Keratinocyte (primary cell): ENCODE data around the gene ICOS. TPM values are rescaled to one million over a fixed set of nuclear protein-coding genes. Genes with fewer than 3 reads are reported as not detected.

Experiments
- DNase-seq: peaks from one replicate; pipeline ENCODE4 v3.0.0-alpha.2; 2011; ENCODE audit warnings: low read depth, missing footprints, low spot score
- FAIRE-seq: peaks from 2 replicates; lab custom pipeline; 2011; peaks lifted over from hg19 to GRCh38; lab: Jason Lieb, UNC
- H2AFZ ChIP-seq: 2 replicates; pipeline ENCODE4 v1.6.0; 2012; ENCODE audit warnings: low read length, control low read depth, inconsistent platforms; ENCODE audit not compliant: control insufficient read depth
- H3K27ac ChIP-seq: 2 replicates; pipeline ENCODE4 v1.5.1; 2011; ENCODE audit warnings: low read length; ENCODE audit not compliant: control insufficient read depth, insufficient read depth
- H3K27me3 ChIP-seq: 3 replicates; pipeline ENCODE4 v1.6.0; 2011; ENCODE audit warnings: low read length; ENCODE audit not compliant: control insufficient read depth, insufficient read depth; ENCODE audit errors: extremely low read depth
- H3K36me3 ChIP-seq, 2 experiments: 2 replicates in 1 of 2; 3 replicates in 1 of 2; pipeline ENCODE4 v1.5.1; 2011; ENCODE audit warnings: low read length in 2 of 2, mild to moderate bottlenecking in 1 of 2; ENCODE audit not compliant: control insufficient read depth in 2 of 2, insufficient read depth in 2 of 2; ENCODE audit errors: extremely low read depth in 1 of 2
- H3K4me1 ChIP-seq: 3 replicates; pipeline ENCODE4 v1.5.1; 2011; ENCODE audit warnings: low read length; ENCODE audit not compliant: control insufficient read depth, insufficient read depth; ENCODE audit errors: extremely low read depth
- H3K4me2 ChIP-seq: 3 replicates; pipeline ENCODE4 v1.6.0; 2011; ENCODE audit warnings: low read depth, low read length; ENCODE audit not compliant: control insufficient read depth, insufficient read depth; ENCODE audit errors: extremely low read depth
- H3K4me3 ChIP-seq, 3 experiments: fragments of 200-600 bp in 1 of 3; sonication (generic) in 1 of 3; 2 replicates in 2 of 3; 3 replicates in 1 of 3; pipeline ENCODE4 v1.5.1; 2011 to 2016; ENCODE audit warnings: low read length in 3 of 3, mild to moderate bottlenecking in 3 of 3, control low read depth in 2 of 3, inconsistent platforms in 1 of 3, low read depth in 1 of 3, mixed read lengths in 1 of 3, mixed run types in 1 of 3, moderate library complexity in 1 of 3; ENCODE audit not compliant: control insufficient read depth in 2 of 3, insufficient read depth in 2 of 3; ENCODE audit errors: extremely low read depth in 1 of 3
- H3K79me2 ChIP-seq: 2 replicates; pipeline ENCODE4 v1.6.0; 2012; ENCODE audit warnings: low read length; ENCODE audit not compliant: control insufficient read depth, insufficient read depth
- H3K9ac ChIP-seq: 3 replicates; pipeline ENCODE4 v1.6.0; 2011; ENCODE audit warnings: low read length; ENCODE audit not compliant: control insufficient read depth, insufficient read depth; ENCODE audit errors: extremely low read depth
- H3K9me1 ChIP-seq: 3 replicates; pipeline ENCODE4 v1.6.0; 2011; ENCODE audit warnings: low read length; ENCODE audit not compliant: control insufficient read depth, insufficient read depth; ENCODE audit errors: extremely low read depth
- H3K9me3 ChIP-seq: 2 replicates; pipeline ENCODE4 v1.5.1; 2012; ENCODE audit warnings: low read depth, low read length; ENCODE audit not compliant: control insufficient read depth
- H4K20me1 ChIP-seq: 3 replicates; pipeline ENCODE4 v1.6.0; 2011; ENCODE audit warnings: low read length; ENCODE audit not compliant: control insufficient read depth, insufficient read depth; ENCODE audit errors: extremely low read depth
- EZH2 ChIP-seq: IDR thresholded peaks from one replicate; pipeline ENCODE4 v1.6.1; 2012; ENCODE audit warnings: inconsistent platforms, mild to moderate bottlenecking, low read length, moderate library complexity
- dilution Hi-C: fragments of 300-500 bp; cut with MboI; formaldehyde crosslinking; loops from one replicate; pipeline ENCODE4 v1.7.0; 2020; ENCODE audit warnings: low sequenced_read_pairs; ENCODE audit not compliant: extremely low pct_ligation_motif_present
- polyA plus RNA-seq, 5 experiments: library from polyadenylated mRNA; depleted of rRNA in 3 of 5; stranded (reverse) in 3 of 5; stranded (forward) in 1 of 5; unstranded in 1 of 5; fragments of >200 nt; gene quantifications; 1 replicate in 1 of 5; 2 replicates in 3 of 5; 3 replicates in 1 of 5; pipeline versions ENCODE4 v1.2.1 to v1.2.3, GENCODE V29; 2011 to 2012; ENCODE audit warnings: missing spikeins in 2 of 5, low read depth in 1 of 5, low replicate concordance in 1 of 5
- TF ChIP-seq, protein P1 (sequence below), 3 experiments: IDR thresholded peaks in 1 of 3; conservative IDR thresholded peaks in 1 of 3; optimal IDR thresholded peaks in 1 of 3; 2 replicates in 2 of 3; 3 replicates in 1 of 3; pipeline versions ENCODE3 to v1.5.1; 2011; ENCODE audit warnings: low read length in 3 of 3, mild to moderate bottlenecking in 3 of 3, moderate library complexity in 2 of 3, control low read depth in 1 of 3, inconsistent platforms in 1 of 3; ENCODE audit not compliant: insufficient read depth in 2 of 3; ENCODE audit errors: extremely low read depth in 1 of 3

Gene ICOS
- polyA plus RNA-seq, 1 donor (not counting 4 experiments of a cell fraction or from before 2014, with no cell fraction given) = not detected

DNA sequence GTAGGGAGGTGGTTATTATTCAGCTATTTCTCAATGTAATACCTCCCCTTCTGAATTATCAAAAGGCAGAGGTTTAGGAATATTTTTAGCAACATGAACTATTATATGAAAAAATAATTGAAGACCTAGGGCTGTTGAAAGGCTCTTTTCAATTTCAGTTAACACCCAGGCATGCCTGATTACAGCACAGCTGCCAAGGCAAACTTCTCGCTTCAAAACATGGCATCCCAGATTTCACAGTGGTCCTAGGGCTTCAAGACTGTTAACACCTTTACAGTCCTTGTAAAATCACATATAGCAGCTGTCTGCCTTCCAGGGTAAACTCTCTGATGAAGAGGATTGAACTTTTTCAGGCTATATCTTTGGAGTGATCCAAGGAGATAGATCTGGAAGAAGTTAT is 45.8 kb upstream of the ICOS start:
- H3K36me3 ChIP-seq = no peaks in the 10 kb centered on the region
- no peak for TF ChIP-seq EZH2
- TF ChIP-seq, protein P1, sequence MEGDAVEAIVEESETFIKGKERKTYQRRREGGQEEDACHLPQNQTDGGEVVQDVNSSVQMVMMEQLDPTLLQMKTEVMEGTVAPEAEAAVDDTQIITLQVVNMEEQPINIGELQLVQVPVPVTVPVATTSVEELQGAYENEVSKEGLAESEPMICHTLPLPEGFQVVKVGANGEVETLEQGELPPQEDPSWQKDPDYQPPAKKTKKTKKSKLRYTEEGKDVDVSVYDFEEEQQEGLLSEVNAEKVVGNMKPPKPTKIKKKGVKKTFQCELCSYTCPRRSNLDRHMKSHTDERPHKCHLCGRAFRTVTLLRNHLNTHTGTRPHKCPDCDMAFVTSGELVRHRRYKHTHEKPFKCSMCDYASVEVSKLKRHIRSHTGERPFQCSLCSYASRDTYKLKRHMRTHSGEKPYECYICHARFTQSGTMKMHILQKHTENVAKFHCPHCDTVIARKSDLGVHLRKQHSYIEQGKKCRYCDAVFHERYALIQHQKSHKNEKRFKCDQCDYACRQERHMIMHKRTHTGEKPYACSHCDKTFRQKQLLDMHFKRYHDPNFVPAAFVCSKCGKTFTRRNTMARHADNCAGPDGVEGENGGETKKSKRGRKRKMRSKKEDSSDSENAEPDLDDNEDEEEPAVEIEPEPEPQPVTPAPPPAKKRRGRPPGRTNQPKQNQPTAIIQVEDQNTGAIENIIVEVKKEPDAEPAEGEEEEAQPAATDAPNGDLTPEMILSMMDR (optimal IDR thresholded peaks at IDR 0.05 in 1 of 3, IDR thresholded peaks at IDR 0.05 in 1 of 3, conservative IDR thresholded peaks at IDR 0.05 in 1 of 3; ENCODE audit: extremely low read depth in 1 of 3, insufficient read depth in 2 of 3, low read length in 3 of 3) = no peak
- no peak for FAIRE-seq

DNA sequence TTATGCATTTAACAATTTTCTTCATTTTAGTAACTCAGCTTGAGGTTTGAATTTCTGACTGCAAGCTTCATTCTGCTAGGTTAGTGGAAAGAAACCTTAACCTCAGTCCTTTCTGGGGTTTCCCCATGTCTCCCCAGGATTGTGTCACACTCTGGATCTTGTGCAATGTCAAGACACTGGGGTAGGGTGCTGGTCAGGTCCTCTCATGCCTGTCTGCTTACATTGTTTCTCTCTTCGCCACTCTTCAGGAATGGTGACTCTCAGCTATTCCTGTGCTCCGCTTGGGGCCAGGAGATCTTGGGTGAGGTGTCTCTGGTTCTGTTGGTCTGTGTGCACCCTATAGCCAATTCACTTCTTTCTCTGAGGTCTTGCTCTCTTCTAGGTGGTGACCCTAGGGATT is 45.1 kb upstream of the ICOS start:
- Histone ChIP-seq H3K9me3 (no peaks in the 10 kb centered on the region), H3K79me2 (no peaks in the 10 kb centered on the region), H3K27me3 (no peaks in the 10 kb centered on the region), H3K9ac (no peak overlapping the region), H3K4me3 (no peak overlapping the region), H3K27ac (no peak overlapping the region), H3K4me1 (no peaks in the 10 kb centered on the region), H2AFZ (no peak overlapping the region), H4K20me1 (no peaks in the 10 kb centered on the region), H3K36me3 (no peaks in the 10 kb centered on the region), H3K4me2 (no peak overlapping the region), H3K9me1 (no peaks in the 10 kb centered on the region)
- TF ChIP-seq EZH2 = no peak
- TF ChIP-seq, protein P1 (optimal IDR thresholded peaks at IDR 0.05 in 1 of 3, IDR thresholded peaks at IDR 0.05 in 1 of 3, conservative IDR thresholded peaks at IDR 0.05 in 1 of 3; ENCODE audit: extremely low read depth in 1 of 3, insufficient read depth in 2 of 3, low read length in 3 of 3) = no peak
- DNase-seq (no peak), FAIRE-seq (no peak)
- dilution Hi-C loops = no loop called here

More for the DNA sequence above, 45.8 kb upstream of the ICOS start:
- Histone ChIP-seq H3K27me3 (no peaks in the 10 kb centered on the region), H3K9ac (no peak overlapping the region), H3K9me1 (no peaks in the 10 kb centered on the region), H4K20me1 (no peaks in the 10 kb centered on the region), H3K9me3 (no peaks in the 10 kb centered on the region), H3K4me2 (no peak overlapping the region), H2AFZ (no peak overlapping the region), H3K4me3 (no peak overlapping the region), H3K4me1 (no peaks in the 10 kb centered on the region), H3K79me2 (no peaks in the 10 kb centered on the region), H3K27ac (no peak overlapping the region)
- dilution Hi-C loops = no loop called here
- no peak for DNase-seq
